HCT116 (cell line): Measurements from ENCODE around the gene VPS26A.

ENCODE experiments used
- CTCF ChIP-seq, 3 experiments: fragments of 200-600 bp in 1 of 3; sonication (generic) in 1 of 3; IDR thresholded peaks in 2 of 3; conservative IDR thresholded peaks in 1 of 3; 2 replicates each; pipeline ENCODE4 v1.5.1; 2012 to 2017; ENCODE audit warnings: low read depth in 2 of 3, low read length in 2 of 3, antibody characterized with exemption in 1 of 3, borderline replicate concordance in 1 of 3, control low read depth in 1 of 3, mild to moderate bottlenecking in 1 of 3, mixed read lengths in 1 of 3, mixed run types in 1 of 3, moderate library complexity in 1 of 3; ENCODE audit not compliant: insufficient read depth in 1 of 3
- ELF1 ChIP-seq: IDR thresholded peaks from 2 replicates; pipeline ENCODE4 v1.6.1; 2012; ENCODE audit warnings: low read depth, borderline replicate concordance
- EZH2 ChIP-seq: fragments of 200-600 bp; sonication (generic); IDR thresholded peaks from 2 replicates; pipeline ENCODE4 v1.6.1; 2017; ENCODE audit warnings: antibody characterized with exemption, mixed run types
- FOSL1 ChIP-seq: IDR thresholded peaks from 2 replicates; pipeline ENCODE4 v1.6.1; 2012; ENCODE audit warnings: low read depth
- JUND ChIP-seq: IDR thresholded peaks from 2 replicates; pipeline ENCODE4 v1.6.1; 2012
- MAX ChIP-seq: IDR thresholded peaks from 2 replicates; pipeline ENCODE4 v1.6.1; 2012
- POLR2A ChIP-seq: IDR thresholded peaks from 2 replicates; pipeline ENCODE4 v1.7.0; 2011; ENCODE audit warnings: borderline replicate concordance; ENCODE audit not compliant: insufficient read depth, insufficient read length; ENCODE audit errors: extremely low read depth
- POLR2AphosphoS5 ChIP-seq: IDR thresholded peaks from 2 replicates; pipeline ENCODE4 v1.6.1; 2011; ENCODE audit warnings: mild to moderate bottlenecking, low read depth, low read length, moderate library complexity
- RAD21 ChIP-seq: IDR thresholded peaks from 2 replicates; pipeline ENCODE4 v1.6.1; 2012; ENCODE audit warnings: low read depth, mild to moderate bottlenecking
- REST ChIP-seq: IDR thresholded peaks from 2 replicates; pipeline ENCODE4 v1.6.1; 2012; ENCODE audit warnings: low read depth
- SRF ChIP-seq: IDR thresholded peaks from 2 replicates; pipeline ENCODE4 v1.6.1; 2012; ENCODE audit warnings: low read depth
- ZBTB33 ChIP-seq: IDR thresholded peaks from 2 replicates; pipeline ENCODE4 v1.6.1; 2011; ENCODE audit warnings: mild to moderate bottlenecking, low read length, moderate library complexity; ENCODE audit not compliant: insufficient replicate concordance; ENCODE audit errors: extremely low read depth
- ZFX ChIP-seq: fragments of 450-650 bp; IDR thresholded peaks from 2 replicates; pipeline ENCODE4 v1.6.1; 2017

GRCh38 chr10:69182005-69182404, 58.0 kb downstream of the VPS26A start:
- TF ChIP-seq CTCF (IDR thresholded peaks at IDR 0.05 in 2 of 3, conservative IDR thresholded peaks at IDR 0.05 in 1 of 3; ENCODE audit: borderline replicate concordance in 1 of 3, insufficient read depth in 1 of 3, low read depth in 2 of 3, low read length in 2 of 3) (no peak), RAD21 (no peak), MAX (no peak), POLR2A (no peak), ZFX (no peak), REST (no peak), POLR2AphosphoS5 (no peak), FOSL1 (no peak), ZBTB33 (no peak), EZH2 (no peak), JUND (no peak), ELF1 (no peak), SRF (no peak)
